ENCODE results near the gene ABCB9. TPM values are rescaled to one million over a fixed set of nuclear protein-coding genes. Genes with fewer than 3 reads are reported as not detected.

ABCB9 gene
- total and polyA plus RNA-seq, 2 of the 8 experiments (the other 6 are each of a cell fraction or from before 2014, with no cell fraction given): 3.8 to 8.0 TPM

GRCh38 chr12:122974274-122974891 lies 8.1 kb upstream of the ABCB9 start (continued):
- TF ChIP-seq EP300 (IDR thresholded peaks at IDR 0.05; ENCODE audit: borderline replicate concordance in 1 of 2, low read depth in 2 of 2, low read length in 2 of 2) (no peak), TCF12 (IDR thresholded peaks at IDR 0.05; ENCODE audit: low read depth, low read length) (no peak), CTCF (IDR thresholded peaks at IDR 0.05; ENCODE audit: control extremely low read depth in 1 of 3, insufficient read depth in 1 of 3, low read depth in 1 of 3, low read length in 3 of 3) (no peak), E2F6 (IDR thresholded peaks at IDR 0.05) (no peak), RBBP5 (IDR thresholded peaks at IDR 0.05; ENCODE audit: borderline replicate concordance, low read depth, low read length) (no peak; the same call in 1 of the 2 replicates), CEBPB (IDR thresholded peaks at IDR 0.05; ENCODE audit: low read depth, low read length) (peak; percentile 70), HDAC6 (IDR thresholded peaks at IDR 0.05; ENCODE audit: low read depth, low read length) (no peak), CREB1 (IDR thresholded peaks at IDR 0.05) (peak; percentile 45; the same call in 1 of the 2 replicates), JUN (IDR thresholded peaks at IDR 0.05; ENCODE audit: low read depth, low read length) (no peak; the same call in 1 of the 2 replicates), MAX (IDR thresholded peaks at IDR 0.05) (0 out of 2 replicates have a peak, but pooled peaks have one; percentile 30), SP4 (IDR thresholded peaks at IDR 0.05; ENCODE audit: low read length) (peak; percentile 39; the same call in 1 of the 2 replicates), TBP (IDR thresholded peaks at IDR 0.05; ENCODE audit: low read depth, low read length) (peak; percentile 58), RXRA (IDR thresholded peaks at IDR 0.05; ENCODE audit: insufficient read depth, low read depth, low read length) (no peak), BRCA1 (IDR thresholded peaks at IDR 0.05; ENCODE audit: low read depth, low read length) (no peak), GTF2F1 (IDR thresholded peaks at IDR 0.05; ENCODE audit: borderline replicate concordance, low read depth, low read length) (no peak), TEAD4 (IDR thresholded peaks at IDR 0.05; ENCODE audit: low read depth, low read length) (no peak), EGR1 (IDR thresholded peaks at IDR 0.05; ENCODE audit: borderline replicate concordance, low read depth, low read length) (0 out of 2 replicates have a peak, but pooled peaks have one; percentile 15), KDM4A (IDR thresholded peaks at IDR 0.05; ENCODE audit: low read depth, low read length, severe bottlenecking) (no peak), CBX8 (IDR thresholded peaks at IDR 0.05; ENCODE audit: borderline replicate concordance, low read depth, low read length) (no peak), MAFK (IDR thresholded peaks at IDR 0.05; ENCODE audit: low read depth, low read length) (no peak), POU5F1 (IDR thresholded peaks at IDR 0.05; ENCODE audit: low read depth, low read length) (no peak), CHD1 (IDR thresholded peaks at IDR 0.05; ENCODE audit: low read depth, low read length) (no peak)

Data from H1 (cell line).